ENCODE data around the gene DPM2.

DPM2 gene

GRCh38 chr9:127916720-127917581 lies 20.7 kb downstream of the DPM2 start, which contains the start of gene ST6GALNAC4:
Gene ST6GALNAC4, minus strand, starts transcription at chr9:127917041. Its CDS starts 622 bp downstream, at chr9:127916419.
- DNase-seq: peak; percentile 96

GRCh38 chr9:127915801-127916719 lies 21.6 kb downstream of the DPM2 start:
- peak; percentile 28 for DNase-seq

- no peak for DNase-seq
Measured at GRCh38 chr9:127915325-127915752, 22.3 kb downstream of the DPM2 start.

- no peak for DNase-seq
Measured at GRCh38 chr9:127913682-127914081, 24.0 kb downstream of the DPM2 start.

GRCh38 chr9:127912882-127913281 lies 24.8 kb downstream of the DPM2 start:
- DNase-seq: no peak

GRCh38 chr9:127912296-127912695 lies 25.4 kb downstream of the DPM2 start:
- no peak for DNase-seq

- no peak for DNase-seq
Measured at GRCh38 chr9:127910613-127911205, 26.9 kb downstream of the DPM2 start.

- no peak for DNase-seq
Measured at GRCh38 chr9:127909839-127910273, 27.8 kb downstream of the DPM2 start.

- DNase-seq: no peak
Measured at GRCh38 chr9:127908660-127908926, 29.1 kb downstream of the DPM2 start.

GRCh38 chr9:127907867-127908659 lies 29.6 kb downstream of the DPM2 start:
- DNase-seq: no peak

GRCh38 chr9:127905788-127906191 lies 31.9 kb downstream of the DPM2 start:
- DNase-seq: peak; percentile 59

- DNase-seq: peak; percentile 28
Measured at GRCh38 chr9:127905004-127905728, 32.5 kb downstream of the DPM2 start.

GRCh38 chr9:127904561-127905003 lies 33.1 kb downstream of the DPM2 start:
- DNase-seq: no peak

- peak; percentile 43 for DNase-seq
Measured at GRCh38 chr9:127903557-127904475, 33.8 kb downstream of the DPM2 start.

- DNase-seq: peak; percentile 53
Measured at GRCh38 chr9:127899128-127899943, 38.3 kb downstream of the DPM2 start, which contains the start of gene ST6GALNAC6. Gene ST6GALNAC6, minus strand, starts transcription at chr9:127899603. Its CDS starts 1,622 bp downstream, at chr9:127897981.

- DNase-seq: peak; percentile 21
Measured at GRCh38 chr9:127898433-127899127, 39.1 kb downstream of the DPM2 start.

- peak; percentile 29 for DNase-seq
Measured at GRCh38 chr9:127897193-127897692, 40.4 kb downstream of the DPM2 start.

GRCh38 chr9:127896395-127897192 lies 41.1 kb downstream of the DPM2 start:
- no peak for DNase-seq
